ENCODE measurements around the gene MYO7A.

GRCh38 chr11:77206264-77207018, 78.4 kb downstream of the MYO7A start:
- TF ChIP-seq CTCF (IDR thresholded peaks at IDR 0.05) (no peak), POLR2A (IDR thresholded peaks at IDR 0.05) (no peak)
